GM18861 (cell line): ENCODE results near the gene AP3M1.
A peak's percentile ranks its signal among the peaks of the same experiment; 100 is the strongest.
"Not testable (repeated sequence)": the region's sequence is repeated elsewhere in the genome, so short reads cannot be mapped to it uniquely, and the experiment has no call there.

ENCODE experiments used
- ATAC-seq: cut with Tn5 transposase; IDR thresholded peaks from one replicate; pipeline ENCODE4 v1.9.1; 2021; ENCODE audit not compliant: unreplicated experiment

AP3M1 gene, protein sequence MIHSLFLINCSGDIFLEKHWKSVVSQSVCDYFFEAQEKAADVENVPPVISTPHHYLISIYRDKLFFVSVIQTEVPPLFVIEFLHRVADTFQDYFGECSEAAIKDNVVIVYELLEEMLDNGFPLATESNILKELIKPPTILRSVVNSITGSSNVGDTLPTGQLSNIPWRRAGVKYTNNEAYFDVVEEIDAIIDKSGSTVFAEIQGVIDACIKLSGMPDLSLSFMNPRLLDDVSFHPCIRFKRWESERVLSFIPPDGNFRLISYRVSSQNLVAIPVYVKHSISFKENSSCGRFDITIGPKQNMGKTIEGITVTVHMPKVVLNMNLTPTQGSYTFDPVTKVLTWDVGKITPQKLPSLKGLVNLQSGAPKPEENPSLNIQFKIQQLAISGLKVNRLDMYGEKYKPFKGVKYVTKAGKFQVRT

DNA sequence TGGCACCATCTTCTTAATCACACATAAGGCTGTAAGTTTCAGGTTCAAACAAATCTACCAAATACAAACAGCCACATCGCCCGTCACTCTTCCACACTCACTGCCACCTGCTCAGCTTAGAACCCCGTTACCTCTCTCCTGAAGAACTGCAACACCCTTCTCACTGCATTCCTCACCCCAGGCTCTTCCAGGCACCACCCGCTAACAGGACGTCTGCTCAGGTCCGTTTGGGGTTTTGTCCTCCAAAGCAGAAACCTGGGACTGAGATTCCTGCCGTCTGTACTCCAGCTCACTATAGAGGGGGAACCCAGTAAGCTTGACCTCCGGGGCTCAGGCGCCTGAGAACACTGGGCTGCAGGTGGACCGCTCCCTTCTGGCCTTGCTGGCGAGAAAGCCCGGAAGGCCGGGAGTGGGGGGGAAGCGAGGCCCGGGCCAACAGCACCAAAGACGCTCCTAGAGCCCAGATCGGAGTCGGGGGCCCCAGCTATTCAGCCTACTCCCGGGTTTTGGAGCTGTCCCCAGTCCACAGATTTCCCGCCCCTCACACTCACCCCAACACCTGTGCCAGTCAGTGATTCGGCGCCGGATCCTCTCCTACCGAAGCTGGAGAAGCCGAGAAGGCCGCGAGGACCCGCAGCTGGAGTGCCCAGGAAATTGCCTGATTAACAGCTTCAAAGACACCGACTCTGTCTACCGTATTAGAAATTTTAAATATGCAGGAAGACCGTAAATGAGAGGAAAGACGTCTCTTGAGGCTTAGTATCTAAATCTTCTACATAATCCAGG lies at the start of gene AP3M1:
Gene AP3M1, minus strand, starts transcription at position 625 of the 786 bp plus-strand sequence. CDS start 12,449 bp downstream, outside the sequence.
- ATAC-seq: peak; percentile 31

DNA sequence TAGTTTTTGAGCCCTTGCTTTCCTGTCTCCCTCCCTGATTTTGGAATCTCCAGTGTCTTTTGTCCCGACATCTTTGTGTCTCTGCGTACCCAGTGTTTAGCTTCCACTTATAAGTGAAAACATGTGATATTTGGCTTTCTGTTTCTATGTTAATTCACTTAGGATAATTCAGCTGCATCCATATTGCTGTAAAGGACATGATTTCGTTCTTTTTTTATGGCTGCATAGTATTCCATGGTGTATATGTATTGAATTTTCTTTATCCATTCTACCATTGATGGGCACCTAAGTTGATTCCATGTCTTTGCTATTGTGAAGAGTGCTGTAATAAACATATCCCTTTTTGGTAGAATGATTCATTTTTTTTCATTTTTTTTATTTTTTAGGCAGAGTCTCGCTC lies 48.7 kb upstream of the AP3M1 start:
- no peak for ATAC-seq

DNA sequence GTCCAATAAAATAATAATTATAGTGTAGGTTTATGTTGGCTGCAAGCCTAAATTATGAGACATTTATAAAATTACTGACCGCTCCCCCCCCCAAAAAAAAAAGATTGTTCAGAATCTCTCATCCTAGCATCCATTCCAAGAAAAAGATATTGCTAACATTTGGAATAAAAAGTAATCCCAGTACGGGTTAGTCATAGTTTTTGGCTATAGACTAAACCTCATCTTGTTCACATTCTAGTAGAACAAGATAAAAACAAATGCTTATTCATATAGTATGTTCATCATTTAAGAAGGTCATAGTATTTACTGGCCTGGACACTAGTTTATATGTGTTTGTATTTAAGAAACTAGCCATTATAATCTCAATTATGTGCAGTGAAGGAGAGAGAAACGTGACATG lies 44.4 kb upstream of the AP3M1 start:
- no peak for ATAC-seq

DNA sequence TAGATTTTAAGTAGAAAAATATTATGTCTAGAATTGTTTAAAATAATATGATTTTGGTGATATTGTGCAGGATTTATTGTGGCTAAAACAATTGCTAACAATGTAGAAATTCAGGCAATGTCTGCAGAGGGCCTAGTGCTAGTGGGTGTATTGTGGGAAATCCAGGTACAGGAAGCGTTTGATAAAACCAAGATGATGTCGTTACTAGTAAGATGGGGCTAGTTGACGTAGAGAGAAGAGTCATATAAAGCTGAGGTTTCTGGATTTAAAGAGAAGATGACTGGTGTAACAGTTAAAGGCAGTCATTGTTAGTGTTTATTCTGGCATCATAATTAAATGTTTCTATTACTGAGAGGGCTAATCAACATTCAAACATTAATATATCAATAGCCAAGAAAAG lies 43.9 kb upstream of the AP3M1 start:
- no peak for ATAC-seq

DNA sequence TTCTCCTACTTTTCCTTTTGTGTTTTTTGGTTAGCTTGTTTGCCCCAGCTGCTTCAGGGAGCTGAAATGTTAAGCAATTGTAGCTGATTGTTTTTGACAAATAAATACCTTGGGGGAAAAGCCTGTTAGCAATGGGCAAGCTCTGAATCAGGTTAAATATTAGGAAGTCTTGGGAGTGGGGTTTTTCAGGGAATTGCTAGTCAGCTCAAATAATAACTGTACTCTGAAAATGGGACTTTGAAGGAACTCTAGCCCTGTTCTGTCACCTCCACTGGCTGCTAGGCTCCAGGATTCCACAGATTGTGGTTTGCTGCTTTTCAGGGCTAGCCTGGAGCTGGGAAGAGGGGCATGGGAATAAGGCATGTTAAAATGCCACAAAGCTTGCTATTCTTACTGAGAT lies 39.9 kb upstream of the AP3M1 start:
- no peak for ATAC-seq

DNA sequence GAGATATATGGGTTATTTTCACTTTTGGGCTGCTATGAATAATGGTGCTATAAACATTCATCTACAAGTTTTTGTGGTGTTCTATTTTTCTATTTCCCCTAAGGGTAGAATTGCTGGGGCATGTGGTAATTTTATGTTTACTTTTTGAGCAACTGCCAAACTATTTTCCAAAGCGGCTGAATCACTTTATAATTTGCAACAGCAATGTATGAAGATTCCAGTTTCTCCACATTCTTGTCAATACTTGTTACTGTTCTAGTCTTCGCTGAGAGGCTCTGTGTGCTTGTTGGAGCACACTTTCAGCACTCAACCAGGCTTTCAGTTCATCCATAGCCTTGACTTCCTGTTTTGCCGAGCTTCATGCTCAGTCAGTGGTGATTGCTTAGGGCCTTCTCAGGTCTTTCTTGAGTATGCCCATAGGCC lies 39.4 kb upstream of the AP3M1 start:
- ATAC-seq: peak; percentile 87

DNA sequence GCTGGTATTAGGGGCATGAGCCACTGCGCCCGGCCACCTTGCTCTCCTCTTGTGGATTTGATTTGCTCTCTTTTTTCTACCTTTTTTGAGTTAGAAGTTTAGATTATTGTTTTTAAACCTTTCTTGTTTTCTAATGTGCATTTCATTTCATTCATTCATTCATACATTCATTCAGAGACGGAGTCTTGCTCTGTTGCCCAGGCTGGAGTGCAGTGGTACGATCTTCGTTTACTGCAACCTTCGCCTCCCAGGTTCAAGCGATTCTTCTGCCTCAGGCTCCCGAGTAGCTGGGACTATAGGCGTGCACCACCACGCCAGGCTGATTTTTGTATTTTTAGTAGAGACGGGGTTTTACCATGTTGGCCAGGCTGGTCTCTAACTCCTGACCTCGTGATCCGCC lies 38.0 kb upstream of the AP3M1 start:
- ATAC-seq: not testable (repeated sequence)

DNA sequence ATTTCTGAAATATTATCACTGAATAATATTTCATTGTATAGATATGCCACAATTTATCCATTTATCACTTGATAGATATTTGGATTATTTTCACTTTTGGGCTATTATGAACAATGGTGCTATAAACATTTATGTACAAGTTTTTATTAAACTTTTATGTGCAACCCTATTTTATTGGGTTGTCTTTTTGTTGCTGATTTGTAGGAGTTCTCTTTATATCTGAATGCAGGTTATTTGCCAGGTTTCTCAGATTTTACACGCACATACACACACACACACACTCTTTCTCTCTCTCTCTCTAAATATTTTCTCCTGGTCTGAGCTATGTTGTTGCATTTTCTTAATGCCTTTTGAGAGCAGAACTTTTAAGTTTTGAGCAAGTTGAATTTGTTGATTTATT lies 36.6 kb upstream of the AP3M1 start:
- no peak for ATAC-seq

DNA sequence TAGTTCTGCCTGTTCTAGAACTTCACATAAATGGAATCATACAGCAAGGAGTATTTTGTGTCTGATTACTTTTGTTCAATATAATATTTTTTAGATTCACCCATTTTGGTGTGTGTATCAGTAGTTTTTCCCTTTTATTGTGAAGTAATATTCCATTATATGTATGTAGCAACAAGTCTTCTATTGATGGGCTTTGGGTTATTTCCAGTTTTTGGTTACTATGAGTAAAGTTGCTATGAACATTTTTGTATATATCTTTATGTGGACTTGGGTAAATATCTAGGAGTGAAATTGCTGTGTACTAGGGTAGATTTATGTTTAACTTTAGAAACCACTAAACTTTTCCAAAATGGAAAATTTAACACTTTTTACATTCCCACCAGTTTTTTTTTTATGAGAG lies 36.0 kb upstream of the AP3M1 start:
- no peak for ATAC-seq

DNA sequence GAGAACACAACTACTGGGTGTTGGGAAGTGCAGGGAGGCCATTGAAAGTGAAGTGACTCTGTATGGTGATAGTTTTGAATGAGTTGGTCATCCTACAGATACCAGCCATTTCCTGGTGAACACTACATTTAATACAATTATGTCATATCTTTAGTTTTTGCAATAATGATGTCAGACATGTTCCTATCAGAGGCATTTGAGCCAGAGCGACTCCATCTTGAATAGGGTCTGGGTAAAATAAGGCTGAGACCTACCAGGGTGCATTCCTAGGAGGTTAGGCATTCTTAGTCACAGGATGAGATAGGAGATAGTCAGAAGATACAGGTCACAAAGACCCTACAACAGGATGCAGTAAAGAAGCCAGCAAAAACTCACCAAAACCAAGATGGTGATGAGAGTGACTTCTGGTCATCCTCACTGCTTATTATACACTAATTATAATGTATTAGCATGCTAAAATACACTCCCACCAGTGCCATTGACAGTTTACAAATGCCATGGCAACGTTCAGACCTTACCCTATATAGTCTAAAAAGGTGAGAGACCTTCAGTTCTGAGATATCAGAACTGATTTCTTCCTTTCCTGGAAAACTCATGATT lies 28.6 kb upstream of the AP3M1 start:
- no peak for ATAC-seq

DNA sequence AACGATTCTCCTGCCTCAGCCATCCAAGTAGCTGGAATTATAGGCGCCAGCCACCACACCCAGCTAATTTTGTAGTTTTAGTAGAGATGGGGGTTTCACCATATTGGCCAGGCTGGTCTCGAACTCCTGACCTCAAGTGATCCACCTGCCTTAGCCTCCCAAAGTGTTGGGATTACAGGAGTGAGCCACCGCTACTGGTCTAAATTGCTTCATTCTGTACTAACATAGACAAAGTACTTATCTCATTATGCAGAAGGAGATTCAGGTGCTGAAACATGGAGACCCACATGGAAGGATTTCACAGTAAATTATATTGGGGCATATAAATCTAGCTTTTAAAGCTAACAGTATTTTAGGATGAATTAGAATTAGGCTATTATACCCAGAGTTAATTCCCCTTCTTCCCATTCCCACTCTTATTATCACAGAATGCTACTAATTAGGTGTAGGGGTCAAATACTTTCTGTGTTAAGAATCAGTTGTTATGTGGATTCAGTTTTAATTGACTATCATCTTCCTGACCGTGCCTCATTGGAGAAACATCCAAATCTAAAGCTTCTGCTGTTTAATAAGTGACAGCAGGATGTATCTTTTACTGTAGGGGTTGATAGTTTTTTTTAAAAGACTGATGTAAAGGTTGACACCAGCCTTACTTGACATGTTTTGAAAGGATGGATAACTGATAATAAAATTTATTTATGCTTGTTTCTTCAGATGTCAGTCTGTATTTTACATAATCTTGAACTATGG lies 27.6 kb upstream of the AP3M1 start:
- no peak for ATAC-seq

DNA sequence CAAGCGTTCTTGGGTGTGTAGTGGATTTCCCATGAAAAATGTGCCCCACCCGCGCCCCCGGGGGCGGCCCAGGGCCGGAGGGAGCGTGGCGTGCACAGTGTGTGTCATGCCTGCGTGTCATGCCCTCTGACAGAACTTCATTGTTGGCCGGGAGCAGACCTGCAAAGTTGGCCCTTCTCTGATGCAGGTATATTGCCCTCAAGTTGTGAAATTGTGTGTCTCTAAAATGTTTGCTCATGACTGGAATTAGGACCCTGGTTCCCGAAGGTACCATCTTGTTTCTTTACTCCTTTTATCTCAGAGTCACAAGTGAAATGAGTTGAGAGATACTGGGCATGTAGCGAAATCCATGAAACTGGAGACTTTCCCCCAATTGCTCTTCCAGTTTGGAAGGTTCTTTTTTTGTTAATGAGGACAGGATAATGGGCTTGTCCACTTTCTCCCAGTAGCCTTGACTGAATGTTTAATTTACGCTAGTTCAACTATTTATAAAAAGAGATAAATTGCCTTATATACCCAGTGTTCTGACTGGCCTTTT lies 26.6 kb upstream of the AP3M1 start:
- peak; percentile 6 for ATAC-seq

DNA sequence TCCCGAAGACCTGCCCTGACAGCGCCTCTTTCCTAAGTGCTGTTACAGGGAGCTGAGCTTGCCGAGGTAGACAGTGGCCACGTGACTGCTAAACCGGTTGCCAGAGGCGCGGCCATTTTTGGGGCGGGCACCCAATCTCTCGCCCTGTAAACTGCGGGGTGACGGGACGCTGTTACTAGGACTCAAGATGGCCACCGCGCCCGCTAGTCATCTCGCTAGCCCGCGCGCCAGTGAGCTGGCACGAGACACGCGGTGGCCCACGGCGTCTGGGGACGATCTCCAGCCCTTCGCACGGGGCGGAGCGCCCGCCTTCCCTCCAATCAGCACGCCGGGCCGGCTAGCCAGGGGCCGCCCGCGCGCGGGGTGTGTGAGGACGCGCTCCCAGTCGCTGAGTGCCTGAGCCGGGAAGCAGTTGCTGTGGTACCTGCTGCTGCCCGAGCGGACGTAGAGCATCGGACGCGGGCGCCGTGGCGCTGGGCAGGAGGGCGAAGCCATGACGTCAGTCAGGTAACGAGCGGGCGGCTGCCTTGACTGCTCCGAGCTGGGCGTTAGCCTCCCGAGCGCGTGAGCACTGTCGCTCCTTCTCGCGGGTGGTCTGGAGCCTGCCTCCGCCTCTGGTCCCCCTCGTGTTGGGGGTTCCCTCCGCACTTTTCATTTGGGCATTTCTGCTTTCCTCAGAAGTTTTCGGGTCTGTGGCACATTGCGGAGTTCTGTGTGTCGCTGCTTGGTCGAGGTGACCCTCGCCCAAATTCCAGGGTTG lies 25.9 kb upstream of the AP3M1 start:
- ATAC-seq: peak; percentile 85

DNA sequence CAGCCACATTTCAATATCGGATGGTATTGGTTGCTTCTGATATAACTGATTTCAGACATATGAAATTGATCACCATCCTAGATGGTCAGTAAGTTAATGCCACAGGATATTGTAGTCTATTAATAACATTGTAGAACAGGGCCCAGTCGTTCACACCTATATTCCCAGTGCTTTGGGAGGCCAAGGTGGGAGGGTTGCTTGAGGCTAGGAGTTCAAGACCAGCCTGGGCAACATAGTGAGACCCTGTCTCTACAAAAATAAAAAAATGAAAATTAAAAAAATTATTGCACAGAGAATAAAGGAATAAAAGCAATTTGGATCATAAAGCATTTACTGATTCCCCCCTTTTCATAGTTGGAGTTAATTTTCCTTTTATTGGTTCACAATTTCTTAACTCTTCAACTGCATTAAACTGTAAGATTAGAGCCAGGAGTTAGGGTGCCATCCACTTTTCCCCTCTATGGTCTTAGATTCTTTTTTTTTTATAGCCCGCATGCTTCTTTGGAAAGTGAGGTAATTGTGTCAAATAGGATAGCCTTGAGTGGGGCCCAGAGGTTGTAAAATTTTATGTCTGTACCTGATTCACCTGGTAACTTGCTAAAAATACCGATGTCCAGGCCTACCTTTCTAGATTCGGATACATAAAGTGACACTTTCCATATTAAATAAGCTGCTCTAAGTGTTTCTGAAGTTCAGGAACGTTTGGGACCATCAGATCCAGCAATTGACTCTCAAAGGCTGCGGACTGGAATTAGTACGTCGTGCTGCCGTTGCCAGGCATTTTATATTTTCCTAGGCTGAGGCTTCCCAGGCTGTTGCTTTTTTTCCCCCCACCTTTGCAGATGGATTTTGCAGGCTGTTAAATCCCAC lies 25.1 kb upstream of the AP3M1 start:
- no peak for ATAC-seq

DNA sequence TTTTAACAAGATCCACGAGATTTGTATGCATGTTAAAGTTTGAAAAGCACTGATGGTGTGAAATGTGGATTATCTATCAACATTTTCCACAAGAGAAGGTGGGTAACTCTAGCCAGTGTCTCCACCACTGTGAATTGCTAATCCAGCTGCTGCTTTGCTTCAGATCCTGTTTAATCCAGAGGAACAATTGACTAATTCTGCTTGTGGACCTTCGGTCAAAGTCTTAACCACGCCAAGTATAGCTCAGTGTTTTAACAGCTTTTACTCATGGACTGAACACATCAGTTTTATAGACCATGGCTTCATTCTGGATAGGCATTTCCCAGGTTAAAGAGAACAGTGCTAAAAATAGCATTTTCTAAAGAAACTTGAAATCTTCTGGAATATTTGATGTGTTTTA lies 23.9 kb upstream of the AP3M1 start:
- ATAC-seq: no peak

DNA sequence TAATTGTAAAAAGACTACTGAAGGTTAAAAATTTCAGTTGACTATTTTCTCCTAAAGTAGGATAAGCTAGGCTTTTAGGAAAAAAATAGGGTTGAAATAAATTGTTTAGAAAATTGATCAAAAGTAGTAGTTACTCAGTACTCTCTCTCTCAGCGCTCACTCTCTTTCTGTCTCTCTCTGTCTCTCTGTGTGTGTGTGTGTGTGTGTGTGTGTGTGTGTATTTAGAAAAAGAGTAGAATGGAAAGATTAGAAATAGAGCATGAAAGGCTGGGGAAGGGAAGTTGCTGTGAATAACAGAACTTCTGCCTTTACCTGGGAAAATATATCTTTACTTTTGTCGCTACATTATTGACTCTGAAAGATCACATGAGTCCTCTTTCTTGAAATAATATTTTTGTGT lies 21.0 kb upstream of the AP3M1 start:
- no peak for ATAC-seq

DNA sequence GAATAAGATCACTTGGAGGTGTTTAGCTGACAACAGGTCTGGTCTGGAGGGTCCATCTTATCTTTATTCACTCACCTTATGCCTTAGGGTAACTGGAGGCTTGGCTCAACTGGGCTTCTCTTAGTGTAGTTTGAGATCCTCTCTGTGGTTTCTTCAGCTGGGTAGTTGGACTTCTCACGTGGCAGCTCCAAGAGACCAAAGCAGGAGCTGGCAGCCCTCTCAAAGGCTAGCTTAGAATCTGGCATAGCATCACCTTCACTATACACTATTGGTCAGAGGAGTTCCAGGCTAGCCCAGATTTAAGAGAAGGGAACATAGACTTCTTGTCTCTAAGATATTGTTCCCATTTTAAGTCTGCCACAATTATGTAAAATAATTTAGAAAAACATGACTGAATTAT lies 16.8 kb upstream of the AP3M1 start:
- ATAC-seq: no peak

DNA sequence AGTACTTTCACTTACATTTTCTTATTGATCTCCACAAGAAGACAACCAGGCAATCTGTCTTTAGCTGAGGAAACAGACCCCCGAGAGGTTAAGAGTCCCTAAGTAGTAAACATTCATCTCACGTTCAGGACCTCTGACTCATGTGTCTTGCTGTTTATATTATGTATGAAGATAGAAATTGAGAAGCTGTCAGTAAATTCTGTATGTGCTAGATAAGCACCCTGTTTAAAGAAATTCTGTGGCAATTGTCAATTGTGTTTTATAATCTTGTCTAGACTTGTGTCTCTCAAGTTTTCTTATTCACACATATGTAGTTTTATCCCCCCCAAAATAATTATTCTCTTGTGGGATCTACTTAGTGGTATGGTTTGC lies 14.9 kb upstream of the AP3M1 start:
- ATAC-seq: no peak
